NT2/D1 (cell line): ENCODE measurements around the gene GUCY1A1.
"Not testable (repeated sequence)": the region's sequence is repeated elsewhere in the genome, so short reads cannot be mapped to it uniquely, and the experiment has no call there.

Source experiments
- DNase-seq: peaks from one replicate; pipeline ENCODE4 v3.0.0-alpha.2; 2011; ENCODE audit warnings: low read depth, low spot score
- H3K27me3 ChIP-seq: 2 replicates; pipeline ENCODE4 v1.6.0; 2011; ENCODE audit warnings: mild to moderate bottlenecking; ENCODE audit not compliant: insufficient read length, insufficient read depth
- H3K36me3 ChIP-seq: 2 replicates; pipeline ENCODE4 v1.6.1; 2011; ENCODE audit warnings: mild to moderate bottlenecking, low read length, mixed read lengths; ENCODE audit not compliant: insufficient read depth, insufficient read length
- H3K4me1 ChIP-seq: 2 replicates; pipeline ENCODE4 v1.5.1; 2011; ENCODE audit not compliant: insufficient read depth, insufficient read length
- H3K4me3 ChIP-seq: 2 replicates; pipeline ENCODE4 v1.5.1; 2011; ENCODE audit warnings: low read depth; ENCODE audit not compliant: insufficient read length
- H3K9ac ChIP-seq: 2 replicates; pipeline ENCODE4 v1.6.0; 2011; ENCODE audit warnings: low read depth; ENCODE audit not compliant: insufficient read length
- H3K9me3 ChIP-seq: 2 replicates; pipeline ENCODE4 v1.5.1; 2011; ENCODE audit warnings: mild to moderate bottlenecking, low read length; ENCODE audit not compliant: insufficient read depth
- SUZ12 ChIP-seq: IDR thresholded peaks from 2 replicates; pipeline ENCODE4 v1.6.1; 2011; ENCODE audit not compliant: insufficient read length, insufficient read depth; ENCODE audit errors: extremely low read depth
- YY1 ChIP-seq: IDR thresholded peaks from 2 replicates; pipeline ENCODE4 v1.6.1; 2011; ENCODE audit not compliant: insufficient read length, insufficient read depth
- ZNF274 ChIP-seq: IDR thresholded peaks from 2 replicates; pipeline ENCODE4 v1.6.1; 2011; ENCODE audit warnings: mild to moderate bottlenecking, low read depth, low read length

The GUCY1A1 gene

GRCh38 chr4:155646001-155646400 is 20.6 kb upstream of the GUCY1A1 start:
- Histone ChIP-seq H3K4me3 (no peak overlapping the region), H3K36me3 (no peaks in the 10 kb centered on the region), H3K4me1 (no peaks in the 10 kb centered on the region), H3K9ac (no peak overlapping the region), H3K27me3 (no peaks in the 10 kb centered on the region), H3K9me3 (no peaks in the 10 kb centered on the region)
- DNase-seq, result no peak
- no peak for TF ChIP-seq ZNF274
- TF ChIP-seq SUZ12, result no peak

- not testable (repeated sequence) for H3K27me3 ChIP-seq, H3K9me3 ChIP-seq, H3K4me1 ChIP-seq
These were observed 15.9 kb upstream of the GUCY1A1 start for GRCh38 chr4:155650785-155651184.

GRCh38 chr4:155653052-155653451 is 13.6 kb upstream of the GUCY1A1 start:
- H3K4me1 ChIP-seq, result no peaks in the 10 kb centered on the region
- H3K4me3 ChIP-seq, result no peak overlapping the region
- H3K36me3 ChIP-seq, result no peaks in the 10 kb centered on the region
- H3K9ac ChIP-seq, result no peak overlapping the region
- H3K9me3 ChIP-seq, result no peaks in the 10 kb centered on the region
- no peak for TF ChIP-seq ZNF274
- no peak for TF ChIP-seq SUZ12
- no peak for TF ChIP-seq YY1
- no peaks in the 10 kb centered on the region for H3K27me3 ChIP-seq
- DNase-seq, result no peak

More at GRCh38 chr4:155650785-155651184, 15.9 kb upstream of the GUCY1A1 start:
- not testable (repeated sequence) for DNase-seq, H3K36me3 ChIP-seq, H3K4me3 ChIP-seq, H3K9ac ChIP-seq

- Histone ChIP-seq H3K4me1 (no peaks in the 10 kb centered on the region), H3K36me3 (no peaks in the 10 kb centered on the region), H3K9ac (no peak overlapping the region), H3K27me3 (no peaks in the 10 kb centered on the region), H3K9me3 (no peaks in the 10 kb centered on the region), H3K4me3 (no peak overlapping the region)
- DNase-seq, result no peak
- TF ChIP-seq YY1 (no peak), ZNF274 (no peak), SUZ12 (no peak)
These were observed 10.6 kb upstream of the GUCY1A1 start for GRCh38 chr4:155656025-155656424.

- TF ChIP-seq YY1 (no peak), SUZ12 (no peak), ZNF274 (no peak)
- Histone ChIP-seq H3K9me3 (no peaks in the 10 kb centered on the region), H3K4me1 (no peaks in the 10 kb centered on the region), H3K36me3 (no peaks in the 10 kb centered on the region), H3K4me3 (no peak overlapping the region), H3K27me3 (no peaks in the 10 kb centered on the region), H3K9ac (no peak overlapping the region)
- no peak for DNase-seq
These were observed 9.5 kb upstream of the GUCY1A1 start for GRCh38 chr4:155657169-155657568.

- TF ChIP-seq YY1 (no peak), SUZ12 (no peak), ZNF274 (no peak)
- no peak overlapping the region for H3K9ac ChIP-seq
- H3K9me3 ChIP-seq, result no peaks in the 10 kb centered on the region
- no peaks in the 10 kb centered on the region for H3K36me3 ChIP-seq
- H3K27me3 ChIP-seq, result no peaks in the 10 kb centered on the region
- no peak overlapping the region for H3K4me3 ChIP-seq
- H3K4me1 ChIP-seq, result no peaks in the 10 kb centered on the region
- DNase-seq, result no peak
These were observed 8.5 kb upstream of the GUCY1A1 start for GRCh38 chr4:155657985-155658680.

- Histone ChIP-seq H3K27me3 (peaks cover 3% of the 10 kb centered on the region), H3K9me3 (no peaks in the 10 kb centered on the region), H3K4me3 (no peak overlapping the region), H3K9ac (no peak overlapping the region), H3K4me1 (no peaks in the 10 kb centered on the region), H3K36me3 (no peaks in the 10 kb centered on the region)
- no peak for DNase-seq
- TF ChIP-seq SUZ12 (no peak), YY1 (no peak), ZNF274 (no peak)
These were observed 8.0 kb upstream of the GUCY1A1 start for GRCh38 chr4:155658681-155659064.
